ENCODE results near the gene PDZRN4.

DNA sequence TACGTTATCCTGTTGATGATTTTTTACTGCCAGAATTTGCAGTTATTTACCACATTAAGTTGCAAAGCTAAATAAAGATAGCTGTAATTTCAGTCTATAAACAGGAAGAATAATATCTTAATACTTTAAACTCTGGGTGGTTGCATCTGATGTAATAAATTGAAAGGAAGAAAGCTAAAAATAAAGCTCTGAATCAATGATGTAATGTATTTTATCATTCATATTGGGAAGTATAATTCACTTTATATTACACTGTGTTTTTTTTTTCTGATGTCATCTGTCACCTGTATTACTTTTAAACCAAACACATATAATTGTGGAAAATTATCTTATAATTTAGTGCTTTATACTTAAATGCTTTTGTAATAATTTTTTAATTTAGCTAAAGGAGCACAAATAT, 37.1 kb downstream of the PDZRN4 start:
- TF ChIP-seq ZFP3 (CRISPR knock-in tag; IDR thresholded peaks at IDR 0.05) (no peak), ZNF565 (CRISPR knock-in tag; conservative IDR thresholded peaks at IDR 0.05; ENCODE audit: low read depth) (no peak), ARNTL (CRISPR knock-in tag; IDR thresholded peaks at IDR 0.05; ENCODE audit: borderline replicate concordance, low read depth) (no peak), CREB5 (CRISPR knock-in tag; IDR thresholded peaks at IDR 0.05; ENCODE audit: low read depth) (no peak), ESRRG (CRISPR knock-in tag; IDR thresholded peaks at IDR 0.05) (no peak), TOX (CRISPR knock-in tag; IDR thresholded peaks at IDR 0.05; ENCODE audit: borderline replicate concordance) (no peak), ZNF8 (CRISPR knock-in tag; IDR thresholded peaks at IDR 0.05) (no peak)
